GM23338 (cell line): Measurements from ENCODE around the gene FAM90A26.
"Not testable (repeated sequence)": the region's sequence is repeated elsewhere in the genome, so short reads cannot be mapped to it uniquely, and the experiment has no call there.

ENCODE experiments used
- EZH2phosphoT487 ChIP-seq: fragments of 200-600 bp; sonication (generic); IDR thresholded peaks from one replicate; pipeline ENCODE4 v1.8.1; 2018; ENCODE audit warnings: antibody characterized with exemption; ENCODE audit not compliant: unreplicated experiment
- POLR2AphosphoS5 ChIP-seq: IDR thresholded peaks from 2 replicates; pipeline ENCODE4 v1.6.1; 2016; ENCODE audit warnings: antibody characterized with exemption, low read depth

- TF ChIP-seq POLR2AphosphoS5, EZH2phosphoT487: not testable (repeated sequence)
Measured at GRCh38 chr4:9131420-9131819, 38.8 kb upstream of the FAM90A26 start.
